ENCODE measurements around the gene MFSD6L.
"Not testable (repeated sequence)": the region's sequence is repeated elsewhere in the genome, so short reads cannot be mapped to it uniquely, and the experiment has no call there.

The MFSD6L gene

DNA sequence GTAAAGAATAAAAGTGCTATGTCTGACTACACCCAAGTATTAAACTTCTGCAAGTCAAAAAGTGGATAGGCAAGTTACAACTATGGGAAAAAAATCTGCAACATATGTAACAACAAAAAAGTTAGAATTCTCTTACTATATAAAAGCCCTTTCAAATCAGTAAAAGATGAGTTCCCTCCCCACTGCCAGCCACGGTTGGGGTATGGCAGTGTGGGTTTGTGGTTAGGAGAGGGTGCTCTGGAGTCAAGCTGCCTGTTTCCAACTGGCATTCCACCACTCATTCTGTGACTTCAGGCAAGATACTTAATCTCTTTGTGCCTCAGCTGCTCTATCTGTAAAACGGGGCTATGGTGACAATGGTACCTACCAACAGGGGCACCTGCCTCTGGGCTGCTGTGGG lies 26.6 kb upstream of the MFSD6L start:
- DNase-seq = no peak

DNA sequence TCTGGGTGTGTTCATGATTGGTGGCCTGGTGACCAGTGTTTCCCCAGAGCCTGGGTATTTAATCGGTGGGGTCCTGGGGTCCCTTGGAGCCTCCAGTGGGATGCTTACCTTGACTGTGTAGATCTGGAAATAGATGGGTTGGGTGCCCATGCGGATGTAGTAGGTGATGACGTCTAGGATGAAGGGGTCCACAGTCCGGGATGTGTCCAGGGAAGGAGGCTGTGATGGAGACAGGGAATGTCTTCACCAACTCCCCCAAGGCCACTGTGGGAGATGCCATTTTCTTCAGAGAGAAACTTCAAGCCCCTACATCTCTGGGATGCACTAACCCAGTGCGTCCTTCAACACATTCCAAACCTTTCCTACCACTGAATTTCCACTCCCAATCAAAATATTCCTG lies 24.1 kb upstream of the MFSD6L start:
- DNase-seq = no peak

DNA sequence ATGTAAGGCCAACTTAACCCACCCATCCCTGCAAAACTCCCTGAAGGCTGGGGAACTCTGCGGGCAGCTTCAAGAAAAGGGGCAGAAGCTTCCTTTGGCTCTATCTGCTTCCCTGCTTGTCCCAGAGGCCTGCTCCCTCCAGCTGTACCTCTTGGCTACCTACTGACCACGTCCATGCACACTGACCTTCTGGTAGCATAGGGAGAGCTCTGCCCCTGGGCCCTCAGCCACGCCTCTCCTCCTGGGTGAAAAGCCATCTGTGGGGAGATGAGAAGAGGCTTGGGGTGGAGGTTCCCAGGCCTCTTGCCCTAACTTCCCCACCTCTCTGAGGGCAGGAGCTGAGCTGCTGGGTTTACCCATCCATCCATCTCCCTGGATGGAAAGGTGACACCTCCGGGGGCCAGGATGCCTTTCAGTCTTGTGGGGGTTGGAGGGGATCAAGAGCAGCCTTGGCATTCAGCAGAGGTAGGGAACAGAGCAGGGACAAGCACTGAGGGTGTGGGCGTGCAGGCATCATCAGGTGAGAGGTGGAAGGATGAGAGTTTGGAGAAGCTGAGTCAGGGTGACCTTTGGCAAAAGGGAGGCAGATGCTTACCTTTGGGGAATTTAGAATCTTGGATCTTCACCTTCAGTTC lies 23.4 kb upstream of the MFSD6L start:
- DNase-seq = no peak

GRCh38 chr17:8821446-8822105 lies 22.4 kb upstream of the MFSD6L start:
- DNase-seq = no peak

- DNase-seq = no peak
Measured at GRCh38 chr17:8820311-8821010, 21.3 kb upstream of the MFSD6L start.

- no peak for DNase-seq
Measured at GRCh38 chr17:8818654-8819330, 19.6 kb upstream of the MFSD6L start.

DNA sequence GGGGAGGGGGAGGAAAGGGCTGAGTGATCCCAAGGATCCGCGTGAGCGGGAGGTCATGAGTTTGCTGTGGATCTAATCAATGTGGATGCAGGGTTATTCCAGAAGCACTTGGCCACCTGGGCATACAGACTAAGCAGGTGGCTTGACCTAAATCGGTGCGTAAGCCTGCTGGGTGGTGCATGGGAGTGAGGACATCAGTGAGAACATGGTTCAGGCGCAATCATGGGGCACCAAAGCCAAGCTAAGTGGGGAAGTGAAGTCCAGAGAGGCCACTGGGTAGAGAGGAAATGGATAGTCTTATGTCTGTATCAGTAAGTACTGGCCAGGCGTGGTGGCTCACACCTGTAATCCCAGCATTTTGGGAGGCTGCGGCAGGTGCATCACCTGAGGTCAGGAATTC lies 18.9 kb upstream of the MFSD6L start:
- no peak for DNase-seq

DNA sequence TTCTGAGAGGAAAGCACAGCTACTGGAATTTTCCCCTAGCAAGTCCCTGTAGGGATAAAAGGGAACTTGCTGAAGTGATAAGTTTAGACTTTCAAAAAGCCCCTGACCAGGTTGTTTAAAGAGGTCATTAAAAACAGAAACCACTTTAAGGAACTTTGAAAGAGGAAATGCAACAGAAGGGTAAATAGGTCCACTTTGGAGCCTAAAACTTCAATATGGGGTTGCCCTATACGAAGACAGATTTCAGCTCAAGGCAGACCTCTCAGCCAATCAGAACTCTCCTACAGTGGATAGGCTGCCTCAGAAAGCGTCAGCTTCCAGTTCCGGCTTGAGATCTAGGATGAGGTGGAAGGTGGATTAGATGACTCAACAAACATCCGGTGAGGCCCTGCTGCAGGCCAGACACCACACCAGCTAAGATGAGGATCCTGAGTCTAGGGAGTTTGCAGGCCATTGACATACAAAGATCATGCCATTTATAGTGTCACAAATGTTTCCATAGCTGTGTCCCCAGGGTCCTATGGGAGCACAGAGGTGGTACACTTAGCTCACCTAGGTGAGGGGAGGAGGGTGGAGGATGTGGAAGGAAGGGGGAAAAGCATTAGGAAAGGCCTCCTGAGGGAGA lies 7.9 kb upstream of the MFSD6L start:
- no peak for DNase-seq

GRCh38 chr17:8806253-8806925 lies 7.2 kb upstream of the MFSD6L start:
- DNase-seq = no peak

GRCh38 chr17:8805396-8805795 lies 6.2 kb upstream of the MFSD6L start:
- not testable (repeated sequence) for DNase-seq

DNA sequence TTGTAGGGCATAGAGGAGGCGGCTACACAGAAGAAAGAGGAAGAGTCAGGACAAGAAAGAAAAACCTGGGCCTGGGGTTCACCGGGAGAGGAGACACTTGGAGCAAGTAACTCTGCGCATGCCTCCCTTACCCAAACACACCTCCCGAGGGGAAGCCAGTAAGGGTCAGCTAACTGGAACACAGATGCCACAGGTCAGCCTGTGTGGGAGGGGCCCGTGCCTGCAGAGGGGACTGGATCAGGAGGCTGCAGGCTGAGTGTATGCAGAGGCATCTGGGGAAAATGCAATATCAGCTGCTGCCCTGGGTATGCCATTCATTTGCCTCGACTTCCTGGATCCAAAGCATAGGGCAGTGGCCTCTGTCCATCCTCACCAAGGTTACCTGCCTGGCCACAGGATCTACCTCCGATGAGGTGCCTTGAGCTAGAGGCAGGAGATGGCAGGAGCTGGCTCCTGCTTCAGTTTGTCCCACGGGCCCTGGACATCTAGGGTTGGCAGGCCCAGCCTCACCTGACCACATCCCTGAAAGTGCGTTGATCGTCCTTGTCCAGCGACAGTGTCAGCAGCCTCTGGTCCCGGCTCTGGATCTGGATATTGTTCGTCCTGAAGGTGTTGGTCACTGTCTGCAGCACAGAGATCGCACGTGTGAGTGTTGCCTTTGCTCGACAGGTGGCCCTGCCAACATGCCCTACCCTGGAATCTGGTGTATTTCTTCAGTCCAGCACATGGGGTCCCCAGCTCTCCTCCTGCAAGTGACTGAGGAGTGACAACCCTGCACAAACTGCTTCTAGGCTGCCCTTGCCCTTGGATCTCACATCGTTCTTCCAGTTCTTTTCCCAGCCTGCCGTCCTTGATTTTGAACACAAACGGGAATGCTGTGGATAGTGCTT lies 4.6 kb upstream of the MFSD6L start:
- no peak for DNase-seq

- DNase-seq = no peak
Measured at GRCh38 chr17:8801135-8801840, 2.1 kb upstream of the MFSD6L start.

DNA sequence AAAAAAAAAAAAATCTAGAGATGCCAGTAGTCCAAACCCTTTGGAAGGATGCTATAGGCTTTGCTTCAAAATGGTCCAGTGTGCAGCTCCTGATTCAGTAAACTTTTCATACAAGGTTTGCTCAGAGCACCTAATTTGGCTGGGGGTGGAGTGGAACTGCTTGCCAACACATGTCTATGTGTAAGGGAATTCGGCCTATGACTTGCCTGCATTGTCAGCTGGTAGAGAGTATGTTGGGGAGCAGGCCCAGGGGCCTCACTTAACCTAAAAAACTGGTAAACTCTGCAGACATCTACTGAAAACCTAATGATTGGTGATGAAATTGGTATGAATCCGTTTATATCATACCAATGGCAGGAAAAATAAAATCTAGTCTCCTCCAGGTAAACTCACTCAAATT lies 1.5 kb upstream of the MFSD6L start:
- DNase-seq = no peak

DNA sequence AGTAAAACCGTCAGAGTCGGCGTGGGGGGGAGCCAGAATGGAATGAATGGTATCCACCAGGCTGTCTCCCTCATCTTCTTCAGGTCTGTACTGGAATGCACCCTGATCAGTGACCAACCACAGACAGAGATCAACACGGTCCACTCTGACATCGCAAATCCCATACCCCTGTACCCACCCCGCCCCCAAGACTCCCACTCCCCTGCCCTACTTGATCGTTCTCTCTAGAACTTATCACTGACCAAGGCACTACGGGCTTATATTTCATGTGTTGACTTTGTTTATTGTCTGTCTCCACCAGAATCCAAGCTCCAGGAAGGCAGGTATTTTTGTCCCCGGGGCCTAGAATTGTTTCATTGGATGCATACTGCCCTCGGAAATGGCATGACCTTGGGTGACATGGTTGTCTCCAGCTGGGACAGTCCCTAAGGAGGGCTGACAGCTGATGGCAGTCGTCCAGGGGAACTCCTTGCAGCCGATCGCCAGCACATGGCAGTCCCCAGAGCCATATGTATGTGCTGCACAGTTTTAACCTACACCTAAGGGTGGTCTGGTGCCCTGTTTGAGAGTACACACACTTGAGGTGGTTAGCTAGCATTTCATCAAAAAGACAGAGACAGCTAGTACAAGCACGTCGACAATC lies 526 bp upstream of the MFSD6L start:
- DNase-seq = no peak

DNA sequence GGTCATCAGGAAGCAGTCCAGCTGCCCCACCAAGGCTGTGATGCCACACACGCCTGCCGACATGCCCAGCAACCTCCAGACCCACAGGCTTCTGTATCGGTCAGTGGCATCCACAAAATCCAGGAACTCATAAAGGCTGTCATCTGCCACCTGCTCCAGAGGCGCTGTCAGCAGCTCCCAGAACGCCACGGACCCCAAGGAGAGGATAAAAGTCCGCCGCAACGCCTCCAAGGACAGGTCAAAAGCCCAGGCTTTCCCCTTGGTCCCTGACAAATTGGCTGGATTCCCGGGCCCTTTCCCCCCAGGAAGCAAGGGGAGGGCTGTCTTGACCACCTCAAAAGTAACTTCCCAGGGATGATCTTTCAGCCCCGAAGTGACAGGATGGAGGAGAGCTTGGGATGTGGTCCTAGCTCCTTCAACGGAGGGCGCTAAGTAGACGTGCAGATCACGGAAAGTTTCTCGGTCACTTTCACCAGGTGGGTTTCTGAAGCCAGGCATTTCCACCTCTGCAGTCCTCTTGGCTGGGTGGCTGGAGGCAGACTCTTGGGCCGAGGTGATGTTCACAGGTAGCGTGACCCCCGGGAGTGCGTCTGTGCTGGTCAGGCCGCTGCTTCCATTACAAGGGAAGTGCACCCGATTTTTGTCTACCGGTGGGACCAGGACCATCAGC lies 854 bp downstream of the MFSD6L start:
- no peak for DNase-seq

- no peak for DNase-seq
Measured at GRCh38 chr17:8797621-8798175, 1.5 kb downstream of the MFSD6L start.

DNA sequence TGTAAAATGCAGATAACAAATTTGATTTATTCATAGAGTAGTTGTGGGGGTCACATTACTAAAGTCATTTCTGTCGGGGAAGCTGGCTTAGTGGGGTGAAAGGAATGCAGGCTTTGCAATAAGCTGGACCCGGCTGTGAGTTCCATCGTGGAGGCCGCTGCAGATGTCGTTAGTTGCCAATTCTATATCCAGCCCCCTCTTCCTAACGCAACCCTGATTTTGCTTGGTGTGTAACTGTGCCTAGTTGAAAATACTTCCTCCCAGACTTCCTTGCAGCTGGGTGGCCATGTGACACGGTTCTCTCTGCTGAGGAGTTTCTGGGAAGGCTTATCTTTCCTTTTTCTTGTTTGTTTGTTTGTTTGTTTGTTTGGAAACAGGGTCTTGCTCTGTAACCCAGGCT lies 4.5 kb downstream of the MFSD6L start:
- DNase-seq = no peak

DNA sequence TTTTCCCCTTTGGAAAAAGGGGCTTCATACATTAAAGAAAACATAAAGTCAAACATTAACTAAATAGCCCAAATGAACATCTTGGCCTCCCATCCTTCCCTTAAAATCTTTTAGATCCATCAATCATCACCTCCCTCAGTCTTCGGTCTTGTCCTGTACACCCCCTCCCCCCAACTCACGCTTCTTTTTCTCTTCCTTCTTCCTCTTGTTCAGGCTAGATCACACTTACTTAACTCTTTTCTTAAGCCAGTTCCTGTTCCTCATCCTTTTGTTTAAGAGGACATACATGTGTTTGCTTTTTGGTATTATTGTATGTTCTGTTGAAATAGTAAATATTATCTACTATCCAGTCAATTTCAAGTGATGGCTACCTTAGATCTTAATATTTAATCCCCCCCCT lies 5.5 kb downstream of the MFSD6L start:
- no peak for DNase-seq

DNA sequence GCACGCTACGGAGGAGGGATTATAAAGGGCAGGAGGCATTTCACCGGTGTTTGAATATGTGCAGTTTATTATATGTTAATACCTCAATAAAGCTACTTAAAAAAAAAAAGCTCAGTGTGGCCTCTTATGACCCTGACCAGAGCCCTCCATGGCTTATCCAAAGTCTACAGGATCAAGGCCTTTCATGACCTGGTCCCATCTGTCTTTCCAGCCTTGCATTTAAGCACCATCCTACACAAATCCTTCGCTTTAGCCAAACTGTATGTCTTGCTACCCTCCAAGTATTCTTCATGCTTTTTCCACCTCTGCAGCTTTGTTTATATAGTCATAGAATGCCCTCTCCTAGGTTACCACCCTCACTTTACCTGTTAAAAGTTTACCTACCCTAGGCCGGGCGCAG lies 6.5 kb downstream of the MFSD6L start:
- no peak for DNase-seq

GRCh38 chr17:8791910-8792270 lies 7.3 kb downstream of the MFSD6L start:
- no peak for DNase-seq
